NCI-H146 treated with DMSO at 0.1 percent for 48 hours (cell line): Measurements from ENCODE around the gene COPS6.
A peak's percentile ranks its signal among the peaks of the same experiment; 100 is the strongest.

Experiments used
- DNase-seq: peaks from one replicate; lab custom pipeline; 2025; ENCODE audit not compliant: unreplicated experiment; lab: John Stamatoyannopoulos, UW

The COPS6 gene

DNA sequence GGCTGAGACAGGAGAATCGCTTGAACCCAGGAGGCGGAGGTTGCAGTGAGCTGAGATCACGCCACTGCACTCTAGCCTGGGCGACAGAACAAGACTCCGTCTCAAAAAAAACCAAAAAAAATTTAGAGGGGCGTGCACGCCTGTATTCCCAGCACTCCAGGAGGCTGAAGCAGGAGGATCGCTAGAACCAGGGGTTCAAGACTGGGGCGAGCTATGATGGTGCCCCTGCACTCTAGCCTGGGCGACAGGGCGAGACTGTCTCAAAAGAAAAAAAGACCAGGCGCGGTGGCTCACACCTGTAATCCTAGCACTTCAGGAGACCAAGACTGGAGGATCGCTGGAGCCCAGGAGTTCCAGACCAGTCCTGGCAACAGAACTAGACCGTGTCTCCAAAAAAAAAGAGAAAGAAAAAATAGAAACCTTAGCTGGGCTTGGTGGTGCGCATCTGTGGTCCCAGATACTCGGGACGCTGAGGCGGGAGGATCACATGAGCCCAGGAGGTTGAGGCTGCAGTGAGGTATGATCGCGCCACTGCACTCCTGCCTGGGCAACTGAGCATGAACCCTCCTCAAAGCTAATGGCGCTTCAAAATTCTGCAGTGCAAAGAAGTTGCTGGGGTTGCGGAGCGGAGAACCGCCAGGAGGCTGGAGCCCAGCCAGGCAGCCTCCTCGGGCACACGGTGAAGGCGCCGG is 37.6 kb downstream of the COPS6 start:
- no peak for DNase-seq

- DNase-seq: peak; percentile 75
Measured at GRCh38 chr7:100126931-100127865, 38.4 kb downstream of the COPS6 start, which contains the start of gene MBLAC1. Gene MBLAC1, plus strand, starts transcription at chr7:100126967. Its CDS starts 429 bp downstream, at chr7:100127396.

GRCh38 chr7:100127866-100128636 is 39.3 kb downstream of the COPS6 start:
- no peak for DNase-seq

GRCh38 chr7:100128637-100128963 is 39.8 kb downstream of the COPS6 start:
- DNase-seq: no peak

DNA sequence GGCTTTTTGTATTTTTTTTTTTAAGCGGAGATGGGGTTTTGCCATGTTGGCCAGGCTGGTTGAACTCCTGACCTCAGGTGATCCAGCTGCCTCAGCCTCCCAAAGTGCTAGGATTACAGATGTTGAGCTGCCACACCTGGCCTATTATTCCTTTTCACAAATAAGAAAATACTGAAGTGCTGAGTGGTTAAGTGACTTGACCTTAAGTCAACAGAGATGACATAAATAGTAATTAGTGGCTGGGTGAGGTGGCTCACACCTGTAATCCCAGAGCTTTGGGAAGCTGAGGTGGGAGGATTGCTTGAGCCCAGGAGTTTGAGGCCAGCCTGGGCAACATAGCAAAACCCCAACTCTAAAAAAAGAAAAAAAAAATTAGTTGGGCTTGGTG is 41.4 kb downstream of the COPS6 start:
- peak; percentile 81 for DNase-seq

- DNase-seq: peak; percentile 51
Measured at GRCh38 chr7:100130608-100131453, 42.1 kb downstream of the COPS6 start.

DNA sequence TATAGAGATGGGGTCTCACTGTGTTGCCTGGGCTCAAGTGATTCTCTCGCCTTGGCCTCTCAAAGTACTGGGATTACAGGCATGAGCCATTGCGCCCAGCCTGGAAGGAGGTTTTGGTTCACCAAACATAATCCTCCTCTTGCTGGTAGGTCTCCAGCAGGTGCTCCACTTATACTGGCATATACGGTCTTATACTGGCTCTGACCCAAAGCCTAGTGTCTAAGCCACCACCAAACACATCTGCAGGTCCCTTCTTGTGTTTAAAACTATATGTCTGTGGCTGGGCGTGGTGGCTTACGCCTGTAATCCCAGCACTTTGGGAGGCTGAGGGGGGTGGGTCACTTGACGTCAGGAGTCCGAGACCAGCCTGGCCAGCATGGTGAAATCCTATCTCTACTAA is 43.4 kb downstream of the COPS6 start:
- DNase-seq: no peak

GRCh38 chr7:100132697-100133151 is 44.0 kb downstream of the COPS6 start:
- peak; percentile 30 for DNase-seq

GRCh38 chr7:100137851-100138760 is 49.3 kb downstream of the COPS6 start:
- peak; percentile 27 for DNase-seq

DNA sequence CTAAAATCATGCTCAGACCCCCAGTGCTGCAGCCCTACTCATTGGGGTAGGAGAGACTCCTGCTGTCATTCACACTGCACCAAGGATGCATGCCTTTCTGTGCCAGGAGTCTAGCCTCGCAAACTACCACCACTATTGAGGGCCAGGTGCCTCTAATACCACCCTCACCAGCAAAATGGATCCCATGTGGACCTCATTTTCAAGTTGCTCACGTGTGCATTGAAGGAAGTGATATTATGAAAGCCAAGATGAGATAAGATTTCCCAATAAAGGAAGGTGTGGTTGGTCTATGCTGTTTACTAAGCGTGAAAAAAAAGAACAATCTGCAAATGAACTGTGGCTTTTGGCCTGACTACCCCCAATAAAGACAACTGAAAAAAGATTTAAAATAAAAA is 52.8 kb downstream of the COPS6 start:
- no peak for DNase-seq
